GM19351 (cell line): Measurements from ENCODE around the gene LRRC8E.

ENCODE experiments used
- ATAC-seq: cut with Tn5 transposase; IDR thresholded peaks from one replicate; pipeline ENCODE4 v1.9.1; 2021; ENCODE audit warnings: mild to moderate bottlenecking, moderate library complexity; ENCODE audit not compliant: unreplicated experiment

LRRC8E gene

GRCh38 chr19:7867092-7867844 is 21.0 kb upstream of the LRRC8E start:
- no peak for ATAC-seq

- no peak for ATAC-seq
These were observed 20.0 kb upstream of the LRRC8E start for GRCh38 chr19:7868326-7868670.

GRCh38 chr19:7868671-7869452 is 19.4 kb upstream of the LRRC8E start:
- peak; percentile 58 for ATAC-seq

- peak; percentile 42 for ATAC-seq
These were observed 18.8 kb upstream of the LRRC8E start for GRCh38 chr19:7869453-7869909.

GRCh38 chr19:7869910-7870511 is 18.3 kb upstream of the LRRC8E start:
- ATAC-seq, result no peak

- no peak for ATAC-seq
These were observed 17.5 kb upstream of the LRRC8E start for GRCh38 chr19:7870571-7871436.

- no peak for ATAC-seq
These were observed 16.6 kb upstream of the LRRC8E start for GRCh38 chr19:7871437-7872305.

- ATAC-seq, result no peak
These were observed 15.8 kb upstream of the LRRC8E start for GRCh38 chr19:7872306-7873204.

- ATAC-seq, result no peak
These were observed 14.8 kb upstream of the LRRC8E start for GRCh38 chr19:7873304-7874075.

GRCh38 chr19:7874076-7874896 is 14.0 kb upstream of the LRRC8E start, which contains the start of gene PRR36:
Gene PRR36 (minus strand): TSS chr19:7874390. CDS start chr19:7873689, 701 bp downstream.
- ATAC-seq, result no peak

- ATAC-seq, result no peak
These were observed 13.4 kb upstream of the LRRC8E start for GRCh38 chr19:7874897-7875273.

GRCh38 chr19:7877249-7877836 is 11.0 kb upstream of the LRRC8E start:
- no peak for ATAC-seq

GRCh38 chr19:7879111-7879807 is 9.1 kb upstream of the LRRC8E start:
- ATAC-seq, result no peak

GRCh38 chr19:7879836-7880235 is 8.5 kb upstream of the LRRC8E start:
- no peak for ATAC-seq

GRCh38 chr19:7881910-7882309 is 6.4 kb upstream of the LRRC8E start:
- ATAC-seq, result no peak

- no peak for ATAC-seq
These were observed 5.2 kb upstream of the LRRC8E start for GRCh38 chr19:7883105-7883504.
